IMR-90 (cell line): ENCODE measurements around the gene STXBP4. TPM values are rescaled to one million over a fixed set of nuclear protein-coding genes. Genes with fewer than 3 reads are reported as not detected.
A peak's percentile ranks its signal among the peaks of the same experiment; 100 is the strongest.

Experiments used
- ATAC-seq: fragments of 200-7000 bp; cut with Tn5 transposase; 2 replicates; pipeline ENCODE4 v1.9.1; 2020; ENCODE audit warnings: low read depth, mild to moderate bottlenecking, moderate library complexity
- BruUV-seq: library from RNA; stranded (reverse); fragments of 400-500 nt; replicated peaks from 2 replicates; lab custom pipeline; 2021; lab: Mats Ljungman, UMichigan
- CTCF ChIA-PET: fragments of 300-600 bp; formaldehyde crosslinking; extraction: SDS; loops from one replicate; lab custom pipeline; 2021; ENCODE audit warnings: antibody characterized with exemption; lab: Yijun Ruan, JAX
- POLR2A ChIA-PET: fragments of 300-600 bp; sonication (Branson Sonifier 250); formaldehyde crosslinking; loops from one replicate; lab custom pipeline; 2022; ENCODE audit warnings: antibody characterized with exemption; ENCODE audit not compliant: unreplicated experiment; lab: Charles Lee
- DNase-seq: peaks from one replicate; pipeline ENCODE4 v3.0.0; 2013
- H2AFZ ChIP-seq: replicated peaks from 2 replicates; pipeline ENCODE3; 2013; ENCODE audit warnings: low read length, mild to moderate bottlenecking; ENCODE audit not compliant: poor library complexity
- H2AK5ac ChIP-seq: 2 replicates; pipeline ENCODE4 v1.6.1; 2013; ENCODE audit warnings: low read depth, low read length, inconsistent platforms
- H2AK9ac ChIP-seq: replicated peaks from 2 replicates; pipeline ENCODE3; 2013; ENCODE audit warnings: mild to moderate bottlenecking, low read depth, low read length, moderate library complexity; ENCODE audit not compliant: poor library complexity
- H2BK120ac ChIP-seq: 2 replicates; pipeline ENCODE4 v1.6.1; 2013; ENCODE audit warnings: low read depth, low read length, inconsistent platforms
- H2BK15ac ChIP-seq: 3 replicates; pipeline ENCODE4 v1.6.1; 2013; ENCODE audit warnings: low read depth, low read length, inconsistent platforms
- H2BK20ac ChIP-seq: 2 replicates; pipeline ENCODE4 v1.6.1; 2013; ENCODE audit warnings: low read depth, mild to moderate bottlenecking, inconsistent platforms, low read length, moderate library complexity
- H2BK5ac ChIP-seq: 2 replicates; pipeline ENCODE4 v1.6.1; 2013; ENCODE audit warnings: mild to moderate bottlenecking, low read depth, low read length, inconsistent platforms; ENCODE audit not compliant: poor library complexity, severe bottlenecking
- H3K14ac ChIP-seq: replicated peaks from 2 replicates; pipeline ENCODE4 v1.6.1; 2013; ENCODE audit warnings: low read depth, low read length, inconsistent platforms
- H3K18ac ChIP-seq: 2 replicates; pipeline ENCODE4 v1.6.1; 2013; ENCODE audit warnings: low read depth, low read length, control low read depth
- H3K23ac ChIP-seq: 2 replicates; pipeline ENCODE4 v1.6.1; 2013; ENCODE audit warnings: low read depth, low read length, inconsistent platforms
- H3K27ac ChIP-seq: 2 replicates; pipeline ENCODE4 v1.5.1; 2013; ENCODE audit warnings: mild to moderate bottlenecking, control low read depth, low read length; ENCODE audit not compliant: insufficient read depth
- H3K27me3 ChIP-seq: 2 replicates; pipeline ENCODE4 v1.6.1; 2013; ENCODE audit warnings: low read length; ENCODE audit not compliant: control insufficient read depth, insufficient read depth
- H3K36me3 ChIP-seq: 2 replicates; pipeline ENCODE4 v1.6.1; 2013; ENCODE audit warnings: low read length, mixed read lengths; ENCODE audit not compliant: control insufficient read depth, insufficient read depth
- H3K4ac ChIP-seq: 2 replicates; pipeline ENCODE4 v1.6.1; 2013; ENCODE audit warnings: low read depth, low read length, inconsistent platforms
- H3K4me1 ChIP-seq: 2 replicates; pipeline ENCODE4 v1.6.1; 2013; ENCODE audit warnings: low read length, mixed read lengths; ENCODE audit not compliant: control insufficient read depth, insufficient read depth
- H3K4me2 ChIP-seq: 2 replicates; pipeline ENCODE4 v1.6.1; 2013; ENCODE audit warnings: low read depth, mild to moderate bottlenecking, control low read depth, low read length, moderate library complexity
- H3K4me3 ChIP-seq: 2 replicates; pipeline ENCODE4 v1.5.1; 2013; ENCODE audit warnings: low read depth, mild to moderate bottlenecking, control low read depth, low read length, moderate library complexity; ENCODE audit not compliant: insufficient read depth
- H3K56ac ChIP-seq: 2 replicates; pipeline ENCODE4 v1.6.1; 2013; ENCODE audit warnings: low read length, inconsistent platforms; ENCODE audit not compliant: insufficient read depth; ENCODE audit errors: extremely low read depth
- H3K79me1 ChIP-seq, 2 experiments: 2 replicates each; pipeline ENCODE4 v1.6.1; 2013; ENCODE audit warnings: low read length in 2 of 2, inconsistent platforms in 1 of 2, low read depth in 1 of 2
- H3K9ac ChIP-seq: 2 replicates; pipeline ENCODE4 v1.6.1; 2013; ENCODE audit warnings: low read depth, low read length, control low read depth
- H3K9me1 ChIP-seq: 2 replicates; pipeline ENCODE4 v1.6.1; 2013; ENCODE audit warnings: low read length, inconsistent platforms; ENCODE audit not compliant: insufficient read depth
- H3K9me3 ChIP-seq: 2 replicates; pipeline ENCODE4 v1.6.1; 2013; ENCODE audit warnings: low read length; ENCODE audit not compliant: control insufficient read depth, insufficient read depth
- H4K20me1 ChIP-seq: 2 replicates; pipeline ENCODE4 v1.6.1; 2013; ENCODE audit warnings: low read length, inconsistent platforms; ENCODE audit not compliant: insufficient read depth
- H4K5ac ChIP-seq: 2 replicates; pipeline ENCODE4 v1.6.1; 2013; ENCODE audit warnings: mild to moderate bottlenecking, low read depth, low read length, control low read depth
- H4K8ac ChIP-seq, 2 experiments: 2 replicates each; pipeline ENCODE4 v1.6.1; 2013; ENCODE audit warnings: low read depth in 2 of 2, low read length in 2 of 2, control low read depth in 1 of 2, inconsistent platforms in 1 of 2
- H4K91ac ChIP-seq: 2 replicates; pipeline ENCODE4 v1.6.1; 2013; ENCODE audit warnings: low read depth, low read length, inconsistent platforms; ENCODE audit not compliant: insufficient read depth
- CEBPB ChIP-seq: IDR thresholded peaks from 2 replicates; pipeline ENCODE4 v1.6.1; 2012; ENCODE audit warnings: low read depth, low read length, improper control_type of control experiment
- MAFK ChIP-seq: IDR thresholded peaks from 2 replicates; pipeline ENCODE4 v1.6.1; 2012; ENCODE audit warnings: low read depth, low read length, improper control_type of control experiment
- dilution Hi-C: fragments of 300-500 bp; cut with HindIII; formaldehyde crosslinking; loops from one replicate; pipeline ENCODE4 v1.14.3; 2018; ENCODE audit warnings: low sequenced_read_pairs; ENCODE audit not compliant: unreplicated experiment
- in situ Hi-C: fragments of 300-500 bp; cut with MboI; formaldehyde crosslinking; loops from 3 replicates; pipeline ENCODE4 v1.14.3; 2019; ENCODE audit warnings: low sequenced_read_pairs, inconsistent platforms, mixed read lengths
- intact Hi-C: fragments of 100-400 bp; cut with micrococcal nuclease; formaldehyde crosslinking; loops from 2 replicates; pipeline ENCODE4 v1.10.0; 2022
- polyA plus RNA-seq, 3 experiments: library from polyadenylated mRNA; depleted of rRNA; stranded (reverse); fragments of >200 nt; gene quantifications; 2 replicates each; pipeline ENCODE4 v1.2.3, GENCODE V29; 2012; ENCODE audit warnings: low replicate concordance in 1 of 3
- total RNA-seq: library from RNA; depleted of rRNA; stranded (reverse); fragments of >200 nt; gene quantifications from 2 replicates; pipeline ENCODE4 v1.2.3, GENCODE V29; 2012

The STXBP4 gene
- total and polyA plus RNA-seq, 2 of the 4 experiments (the other 2 are of a cell fraction): 4.1 to 20.4 TPM

DNA sequence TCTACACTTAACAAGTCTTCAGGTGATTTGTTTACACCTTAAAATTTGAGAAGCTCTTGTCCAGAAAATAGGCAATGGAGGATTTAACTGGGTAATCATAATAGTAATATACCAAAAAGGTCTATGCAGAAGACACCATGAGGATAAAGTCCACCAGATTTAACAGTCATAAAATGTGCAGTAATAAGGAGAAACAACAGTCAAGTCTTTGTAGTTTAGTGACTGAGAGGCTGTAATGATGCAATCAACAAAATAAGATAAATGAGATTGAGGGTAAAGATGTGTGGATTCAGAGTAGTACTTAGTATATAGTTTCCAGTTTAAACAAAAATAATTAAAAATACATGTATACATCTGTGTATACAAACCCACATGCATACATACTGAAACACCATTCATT is 91.2 kb downstream of the STXBP4 start:
- intact Hi-C loops (loop anchor here (5.0 to 10.0 kb wide), 2 partner anchors 55 to 748 kb away; no protein-coding TSS in a partner anchor), in situ Hi-C loops (loop anchor here (10.0 kb wide), 2 partner anchors 65 to 235 kb away; no protein-coding TSS in a partner anchor)

More for the DNA sequence above, 91.2 kb downstream of the STXBP4 start:
- BruUV-seq: no TSS peak
- ATAC-seq (no peak), DNase-seq (no peak)
- Histone ChIP-seq H3K9me1 (no peaks in the 10 kb centered on the region), H3K9ac (no peak overlapping the region), H4K20me1 (no peaks in the 10 kb centered on the region), H3K4me3 (no peak overlapping the region), H3K36me3 (no peaks in the 10 kb centered on the region), H3K56ac (no peak overlapping the region), H3K4me2 (no peak overlapping the region), H2AK9ac (no peak overlapping the region), H2BK20ac (no peak overlapping the region), H3K9me3 (no peaks in the 10 kb centered on the region), H4K5ac (no peak overlapping the region), H2BK15ac (no peak overlapping the region), H4K8ac (no peak overlapping the region), H3K4me1 (no peaks in the 10 kb centered on the region), H3K27me3 (no peaks in the 10 kb centered on the region), H2AFZ (no peak overlapping the region), H2BK120ac (no peak overlapping the region), H3K4ac (no peak overlapping the region), H2AK5ac (no peak overlapping the region), H3K14ac (no peak overlapping the region), H3K27ac (no peak overlapping the region), H3K79me1 (no peaks in the 10 kb centered on the region), H3K23ac (no peak overlapping the region), H3K18ac (no peak overlapping the region), H4K91ac (no peak overlapping the region), H2BK5ac (no peak overlapping the region)
- ChIA-PET POLR2A (no interaction called here), CTCF (no interaction called here)
- no peak for TF ChIP-seq MAFK
- 0 out of 2 replicates have a peak, but pooled peaks have one; percentile 29 for TF ChIP-seq CEBPB
- dilution Hi-C loops: no loop called here
